ENCODE data around the gene SCAMP3. TPM values are rescaled to one million over a fixed set of nuclear protein-coding genes. Genes with fewer than 3 reads are reported as not detected.

The SCAMP3 gene
- total RNA-seq, 3 donors from 2014 or later (not counting 1 experiment from before 2014, with no cell fraction given) = 59.7 to 72.1 (median 65.0) TPM

DNA sequence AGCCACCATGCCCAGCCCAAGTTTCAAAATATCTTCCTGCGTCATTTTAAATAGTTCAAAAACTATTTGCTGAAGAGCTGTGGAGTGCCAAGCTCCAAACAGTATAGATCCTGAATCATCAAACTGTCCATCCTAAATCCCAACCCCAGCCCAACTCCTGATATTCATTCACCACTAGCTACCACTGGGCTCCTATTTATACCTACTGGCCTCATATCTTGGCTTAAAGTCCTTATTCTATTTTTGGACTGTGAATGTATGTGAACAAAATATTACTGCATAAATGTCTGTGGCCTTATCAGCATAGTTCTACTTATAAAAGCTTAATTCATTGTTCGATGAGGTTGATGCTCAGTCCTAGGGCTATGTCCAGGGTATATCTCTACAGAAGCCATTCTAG is 5.2 kb upstream of the SCAMP3 start:
- Histone ChIP-seq H3K9me3 (ENCODE audit: control insufficient read depth, insufficient read depth, low read length) (no peaks in the 10 kb centered on the region), H3K4me1 (ENCODE audit: control insufficient read depth, insufficient read depth, low read length) (peaks cover 9% of the 10 kb centered on the region), H3K27ac (ENCODE audit: low read length) (no peak overlapping the region), H3K4me3 (ENCODE audit: low read length) (no peak overlapping the region), H3K36me3 (ENCODE audit: control insufficient read depth, insufficient read depth, low read length) (peaks cover 68% of the 10 kb centered on the region), H3K27me3 (ENCODE audit: control insufficient read depth, insufficient read depth, low read length) (no peaks in the 10 kb centered on the region)
- H3K27ac Mint-ChIP-seq = no peak overlapping the region
- H3K9me3 Mint-ChIP-seq = no peaks in the 10 kb centered on the region
- no peaks in the 10 kb centered on the region for H3K27me3 Mint-ChIP-seq (ENCODE audit: low read depth in 2 of 2)
- peaks cover 22% of the 10 kb centered on the region for H3K36me3 Mint-ChIP-seq
- no peak for ATAC-seq
- H3K4me3 Mint-ChIP-seq = no peak overlapping the region
- TF ChIP-seq, protein P1, sequence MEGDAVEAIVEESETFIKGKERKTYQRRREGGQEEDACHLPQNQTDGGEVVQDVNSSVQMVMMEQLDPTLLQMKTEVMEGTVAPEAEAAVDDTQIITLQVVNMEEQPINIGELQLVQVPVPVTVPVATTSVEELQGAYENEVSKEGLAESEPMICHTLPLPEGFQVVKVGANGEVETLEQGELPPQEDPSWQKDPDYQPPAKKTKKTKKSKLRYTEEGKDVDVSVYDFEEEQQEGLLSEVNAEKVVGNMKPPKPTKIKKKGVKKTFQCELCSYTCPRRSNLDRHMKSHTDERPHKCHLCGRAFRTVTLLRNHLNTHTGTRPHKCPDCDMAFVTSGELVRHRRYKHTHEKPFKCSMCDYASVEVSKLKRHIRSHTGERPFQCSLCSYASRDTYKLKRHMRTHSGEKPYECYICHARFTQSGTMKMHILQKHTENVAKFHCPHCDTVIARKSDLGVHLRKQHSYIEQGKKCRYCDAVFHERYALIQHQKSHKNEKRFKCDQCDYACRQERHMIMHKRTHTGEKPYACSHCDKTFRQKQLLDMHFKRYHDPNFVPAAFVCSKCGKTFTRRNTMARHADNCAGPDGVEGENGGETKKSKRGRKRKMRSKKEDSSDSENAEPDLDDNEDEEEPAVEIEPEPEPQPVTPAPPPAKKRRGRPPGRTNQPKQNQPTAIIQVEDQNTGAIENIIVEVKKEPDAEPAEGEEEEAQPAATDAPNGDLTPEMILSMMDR (IDR thresholded peaks at IDR 0.05) = no peak
- DNase-seq = no peak
- H3K4me1 Mint-ChIP-seq = peaks cover 19 to 22% of the 10 kb centered on the region in 2 donors
- intact Hi-C loops (cut with micrococcal nuclease) = no loop called here
- WGBS (ENCODE audit: insufficient coverage) = 96% methylated on average over 2 of the region's 2 CpGs

DNA sequence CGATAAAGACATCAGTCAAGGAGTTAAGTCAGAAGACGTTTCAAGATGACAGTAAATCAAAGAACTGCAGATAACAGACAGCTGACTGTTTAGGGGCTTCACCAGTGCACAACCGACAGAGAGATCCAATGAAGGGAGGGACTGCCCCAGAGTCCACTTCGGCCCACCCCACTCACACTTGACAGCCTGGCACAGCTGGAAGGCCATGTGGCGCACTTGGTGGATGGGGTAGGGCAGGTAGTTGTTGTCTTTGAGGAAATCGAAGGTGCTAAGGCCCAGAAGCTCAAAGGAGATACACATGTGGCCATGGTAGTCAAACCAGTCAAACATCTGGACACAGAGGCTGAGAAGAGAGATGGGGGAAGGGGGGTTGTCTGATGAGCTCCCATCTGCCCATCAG is 4.4 kb upstream of the SCAMP3 start:
- TF ChIP-seq, protein P1 (IDR thresholded peaks at IDR 0.05) = no peak
- DNase-seq = no peak
- no peak for ATAC-seq
- no peaks in the 10 kb centered on the region for H3K9me3 Mint-ChIP-seq
- no peak overlapping the region for H3K4me3 Mint-ChIP-seq
- intact Hi-C loops (cut with micrococcal nuclease) = no loop called here
- 92% methylated on average over 6 of the region's 6 CpGs for WGBS (ENCODE audit: insufficient coverage)
- peaks cover 23 to 24% of the 10 kb centered on the region in 2 donors for H3K4me1 Mint-ChIP-seq
- H3K36me3 Mint-ChIP-seq = peaks cover 22% of the 10 kb centered on the region
- no peak overlapping the region for H3K27ac Mint-ChIP-seq
- no peaks in the 10 kb centered on the region for H3K27me3 ChIP-seq (ENCODE audit: control insufficient read depth, insufficient read depth, low read length)
- no peaks in the 10 kb centered on the region for H3K9me3 ChIP-seq (ENCODE audit: control insufficient read depth, insufficient read depth, low read length)
- peaks cover 10% of the 10 kb centered on the region for H3K4me1 ChIP-seq (ENCODE audit: control insufficient read depth, insufficient read depth, low read length)
- H3K27ac ChIP-seq (ENCODE audit: low read length) = no peak overlapping the region
- H3K4me3 ChIP-seq (ENCODE audit: low read length) = no peak overlapping the region
- peaks cover 68% of the 10 kb centered on the region for H3K36me3 ChIP-seq (ENCODE audit: control insufficient read depth, insufficient read depth, low read length)
- no peaks in the 10 kb centered on the region for H3K27me3 Mint-ChIP-seq (ENCODE audit: low read depth in 2 of 2)

DNA sequence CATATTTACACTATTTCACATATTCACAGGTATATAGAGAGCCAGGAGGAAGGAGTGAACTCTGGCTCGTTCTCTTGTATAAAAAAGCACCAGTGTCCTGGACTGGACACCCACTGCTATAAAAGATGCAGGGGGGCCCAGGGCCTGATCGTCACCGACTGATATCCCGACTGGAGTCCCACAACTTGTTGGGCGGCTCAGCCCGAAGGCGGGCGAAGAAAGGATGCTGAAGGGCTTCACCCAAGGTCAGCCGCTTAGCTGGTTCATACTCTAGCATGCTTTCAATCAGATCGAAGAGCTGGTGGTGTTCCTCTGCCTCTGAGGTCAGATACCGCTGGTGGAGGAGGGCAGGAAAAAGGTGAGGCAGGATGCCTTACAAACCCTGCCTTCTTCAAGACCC is 907 bp upstream of the SCAMP3 start:
- Mint-ChIP-seq H3K27ac (peak overlapping the region; percentile 91 to 98), H3K36me3 (peaks cover 16% of the 10 kb centered on the region), H3K4me1 (peaks cover 28 to 34% of the 10 kb centered on the region in 2 donors), H3K27me3 (ENCODE audit: low read depth in 2 of 2) (no peaks in the 10 kb centered on the region), H3K4me3 (peak overlapping the region; percentile 25), H3K9me3 (no peaks in the 10 kb centered on the region)
- peaks cover 51% of the 10 kb centered on the region for H3K36me3 ChIP-seq (ENCODE audit: control insufficient read depth, insufficient read depth, low read length)
- no peak overlapping the region for H3K4me3 ChIP-seq (ENCODE audit: low read length)
- no peak for DNase-seq
- H3K9me3 ChIP-seq (ENCODE audit: control insufficient read depth, insufficient read depth, low read length) = no peaks in the 10 kb centered on the region
- 96% methylated on average over 11 of the region's 11 CpGs for WGBS (ENCODE audit: insufficient coverage)
- peaks cover 20% of the 10 kb centered on the region for H3K4me1 ChIP-seq (ENCODE audit: control insufficient read depth, insufficient read depth, low read length)
- no peaks in the 10 kb centered on the region for H3K27me3 ChIP-seq (ENCODE audit: control insufficient read depth, insufficient read depth, low read length)
- no peak overlapping the region for H3K27ac ChIP-seq (ENCODE audit: low read length)
- TF ChIP-seq, protein P1 (IDR thresholded peaks at IDR 0.05) = no peak
- intact Hi-C loops (cut with micrococcal nuclease) = no loop called here
- ATAC-seq = no peak

GRCh38 chr1:155261493-155261851 is 688 bp downstream of the SCAMP3 start:
- no peaks in the 10 kb centered on the region for H3K27me3 Mint-ChIP-seq (ENCODE audit: low read depth in 2 of 2)
- no peak for ATAC-seq
- H3K36me3 Mint-ChIP-seq = peaks cover 14% of the 10 kb centered on the region
- peaks cover 34 to 38% of the 10 kb centered on the region in 2 donors for H3K4me1 Mint-ChIP-seq
- H3K4me3 ChIP-seq (ENCODE audit: low read length) = peak overlapping the region; percentile 84
- TF ChIP-seq, protein P1 (IDR thresholded peaks at IDR 0.05) = no peak
- no peaks in the 10 kb centered on the region for H3K9me3 Mint-ChIP-seq
- peak overlapping the region; percentile 91 to 98 for H3K27ac Mint-ChIP-seq
- peak overlapping the region; percentile 58 for H3K27ac ChIP-seq (ENCODE audit: low read length)
- no peaks in the 10 kb centered on the region for H3K27me3 ChIP-seq (ENCODE audit: control insufficient read depth, insufficient read depth, low read length)
- H3K4me3 Mint-ChIP-seq = peak overlapping the region; percentile 99
- no peaks in the 10 kb centered on the region for H3K9me3 ChIP-seq (ENCODE audit: control insufficient read depth, insufficient read depth, low read length)
- peaks cover 47% of the 10 kb centered on the region for H3K36me3 ChIP-seq (ENCODE audit: control insufficient read depth, insufficient read depth, low read length)
- peak in 1 of 2 donors; percentile 58 for DNase-seq
- WGBS (ENCODE audit: insufficient coverage) = 1% methylated on average over 9 of the region's 9 CpGs
- intact Hi-C loops (cut with micrococcal nuclease) = no loop called here
- H3K4me1 ChIP-seq (ENCODE audit: control insufficient read depth, insufficient read depth, low read length) = peaks cover 20% of the 10 kb centered on the region
